Endothelial cell of umbilical vein (primary cell): ENCODE data around the gene RUNX2. TPM values are rescaled to one million over a fixed set of nuclear protein-coding genes. Genes with fewer than 3 reads are reported as not detected.

Experiments used
- BruUV-seq: library from RNA; stranded (reverse); fragments of 400-500 nt; replicated peaks from 2 replicates; lab custom pipeline; 2021; lab: Mats Ljungman, UMichigan
- CTCF ChIA-PET: fragments of 300-600, 350-600 bp; sonication (Branson Sonifier 250); formaldehyde crosslinking; loops from one replicate; lab custom pipeline; 2021; ENCODE audit warnings: antibody characterized with exemption, inconsistent platforms; lab: Charles Lee
- POLR2A ChIA-PET: fragments of 300-600, 350-600 bp; sonication (Branson Sonifier 250); formaldehyde crosslinking; loops from one replicate; lab custom pipeline; 2021; ENCODE audit warnings: antibody characterized with exemption, inconsistent platforms; lab: Charles Lee
- DNase-seq: peaks from one replicate; pipeline ENCODE4 v3.0.0-alpha.2; 2011; ENCODE audit warnings: low read depth, low spot score
- FAIRE-seq: peaks from 2 replicates; lab custom pipeline; 2011; peaks lifted over from hg19 to GRCh38; lab: Jason Lieb, UNC
- H2AFZ ChIP-seq: 2 replicates; pipeline ENCODE4 v1.6.0; 2012; ENCODE audit warnings: low read depth, low read length, control low read depth, inconsistent platforms
- H3K27ac ChIP-seq: 2 replicates; pipeline ENCODE4 v1.5.1; 2011; ENCODE audit warnings: low read depth, mild to moderate bottlenecking, control low read depth, low read length, moderate library complexity; ENCODE audit not compliant: insufficient read depth
- H3K27me3 ChIP-seq, 2 experiments: 2 replicates each; pipeline versions ENCODE4 v1.6.0 to v1.6.1; 2011; ENCODE audit warnings: low read length in 2 of 2, mixed read lengths in 1 of 2; ENCODE audit not compliant: control insufficient read depth in 2 of 2, insufficient read depth in 2 of 2
- H3K36me3 ChIP-seq, 2 experiments: 2 replicates in 1 of 2; 3 replicates in 1 of 2; pipeline ENCODE4 v1.5.1; 2011; ENCODE audit warnings: low read length in 2 of 2, mild to moderate bottlenecking in 1 of 2, moderate library complexity in 1 of 2; ENCODE audit not compliant: control insufficient read depth in 2 of 2, insufficient read depth in 2 of 2; ENCODE audit errors: extremely low read depth in 1 of 2
- H3K4me1 ChIP-seq: 3 replicates; pipeline ENCODE4 v1.5.1; 2011; ENCODE audit warnings: mild to moderate bottlenecking, low read length; ENCODE audit not compliant: control insufficient read depth, insufficient read depth; ENCODE audit errors: extremely low read depth
- H3K4me2 ChIP-seq: 2 replicates; pipeline ENCODE4 v1.6.1; 2011; ENCODE audit warnings: low read length, control low read depth, mixed read lengths; ENCODE audit not compliant: insufficient read depth
- H3K4me3 ChIP-seq, 3 experiments: fragments of 200-600 bp in 1 of 3; sonication (generic), shearing (Covaris generic) in 1 of 3; replicated peaks in 1 of 3; 2 replicates each; pipeline ENCODE4 v1.5.1; 2011 to 2016; ENCODE audit warnings: control low read depth in 3 of 3, low read length in 3 of 3, mild to moderate bottlenecking in 2 of 3, inconsistent platforms in 1 of 3, low read depth in 1 of 3, moderate library complexity in 1 of 3; ENCODE audit not compliant: insufficient read depth in 1 of 3
- H3K79me2 ChIP-seq: 2 replicates; pipeline ENCODE4 v1.6.0; 2012; ENCODE audit warnings: low read length, inconsistent platforms; ENCODE audit not compliant: control insufficient read depth, insufficient read depth
- H3K9ac ChIP-seq: replicated peaks from 2 replicates; pipeline ENCODE3; 2011; ENCODE audit warnings: low read length, control low read depth; ENCODE audit not compliant: insufficient read depth; ENCODE audit errors: extremely low read depth
- H3K9me1 ChIP-seq: replicated peaks from 3 replicates; pipeline ENCODE4 v1.6.0; 2011; ENCODE audit warnings: mild to moderate bottlenecking, low read length; ENCODE audit not compliant: control insufficient read depth, insufficient read depth; ENCODE audit errors: extremely low read depth
- H3K9me3 ChIP-seq: replicated peaks from 2 replicates; pipeline ENCODE4 v1.5.1; 2012; ENCODE audit warnings: low read length, inconsistent platforms; ENCODE audit not compliant: control insufficient read depth, insufficient read depth
- H4K20me1 ChIP-seq: replicated peaks from 2 replicates; pipeline ENCODE3; 2011; ENCODE audit warnings: mild to moderate bottlenecking, low read length; ENCODE audit not compliant: control insufficient read depth, insufficient read depth; ENCODE audit errors: extremely low read depth
- CTCF ChIP-seq, 2 donors: IDR thresholded peaks; 1 replicate in 1 of 2; 2 replicates in 1 of 2; pipeline ENCODE4 v1.5.1; 2011; ENCODE audit warnings: low read length in 2 of 2, mild to moderate bottlenecking in 2 of 2, moderate library complexity in 2 of 2, control low read depth in 1 of 2, inconsistent platforms in 1 of 2, low read depth in 1 of 2; ENCODE audit not compliant: insufficient read depth in 1 of 2; ENCODE audit errors: extremely low read depth in 1 of 2
- EZH2 ChIP-seq: IDR thresholded peaks from 2 replicates; pipeline ENCODE4 v1.6.1; 2012; ENCODE audit warnings: borderline replicate concordance, low read depth, mild to moderate bottlenecking, moderate library complexity, low read length, inconsistent platforms; ENCODE audit not compliant: severe bottlenecking
- FOS ChIP-seq: IDR thresholded peaks from 2 replicates; pipeline ENCODE4 v1.6.1; 2011; ENCODE audit warnings: mild to moderate bottlenecking, low read length, moderate library complexity, borderline replicate concordance; ENCODE audit not compliant: insufficient read depth
- GATA2 ChIP-seq: IDR thresholded peaks from 2 replicates; pipeline ENCODE4 v1.7.0; 2011; ENCODE audit warnings: low read depth, mild to moderate bottlenecking, moderate library complexity, mixed read lengths, low read length; ENCODE audit not compliant: insufficient read length, insufficient read depth
- JUN ChIP-seq: IDR thresholded peaks from 2 replicates; pipeline ENCODE4 v1.6.1; 2011; ENCODE audit warnings: borderline replicate concordance, low read depth; ENCODE audit not compliant: insufficient read length, insufficient read depth
- MAX ChIP-seq: IDR thresholded peaks from 2 replicates; pipeline ENCODE4 v1.6.1; 2011; ENCODE audit not compliant: insufficient read depth, insufficient read length
- MYC ChIP-seq: IDR thresholded peaks from one replicate; pipeline ENCODE4 v1.6.1; 2011; ENCODE audit warnings: mild to moderate bottlenecking, low read depth, low read length
- POLR2A ChIP-seq: IDR thresholded peaks from 2 replicates; pipeline ENCODE4 v1.6.1; 2012; ENCODE audit warnings: low read depth, mild to moderate bottlenecking, control low read depth, low read length
- POLR2AphosphoS5 ChIP-seq: IDR thresholded peaks from 2 replicates; pipeline ENCODE4 v1.6.1; 2012; ENCODE audit warnings: low read depth, mild to moderate bottlenecking, control low read depth, low read length, moderate library complexity; ENCODE audit not compliant: insufficient read depth
- dilution Hi-C: fragments of 300-500 bp; cut with MboI; formaldehyde crosslinking; loops from one replicate; pipeline ENCODE4 v1.15.0; 2019; ENCODE audit warnings: low sequenced_read_pairs; ENCODE audit not compliant: extremely low pct_ligation_motif_present
- intact Hi-C: fragments of 100-400 bp; cut with micrococcal nuclease; formaldehyde crosslinking; loops from one replicate; pipeline ENCODE4 v1.10.0; 2022
- polyA plus RNA-seq, 4 experiments: library from polyadenylated mRNA; depleted of rRNA in 3 of 4; stranded (reverse) in 3 of 4; unstranded in 1 of 4; fragments of >200 nt; gene quantifications; 2 replicates each; pipeline versions ENCODE4 v1.2.1 to v1.2.3, GENCODE V29; 2011 to 2012; ENCODE audit warnings: missing spikeins in 1 of 4
- total RNA-seq: library from RNA; stranded (reverse); gene quantifications from 2 replicates; pipeline ENCODE4 v1.2.3, GENCODE V29; 2021

RUNX2 gene
- total and polyA plus RNA-seq, 2 donors (not counting 3 experiments of a cell fraction or from before 2014, with no cell fraction given): 0.06 TPM; not detected in 1

DNA sequence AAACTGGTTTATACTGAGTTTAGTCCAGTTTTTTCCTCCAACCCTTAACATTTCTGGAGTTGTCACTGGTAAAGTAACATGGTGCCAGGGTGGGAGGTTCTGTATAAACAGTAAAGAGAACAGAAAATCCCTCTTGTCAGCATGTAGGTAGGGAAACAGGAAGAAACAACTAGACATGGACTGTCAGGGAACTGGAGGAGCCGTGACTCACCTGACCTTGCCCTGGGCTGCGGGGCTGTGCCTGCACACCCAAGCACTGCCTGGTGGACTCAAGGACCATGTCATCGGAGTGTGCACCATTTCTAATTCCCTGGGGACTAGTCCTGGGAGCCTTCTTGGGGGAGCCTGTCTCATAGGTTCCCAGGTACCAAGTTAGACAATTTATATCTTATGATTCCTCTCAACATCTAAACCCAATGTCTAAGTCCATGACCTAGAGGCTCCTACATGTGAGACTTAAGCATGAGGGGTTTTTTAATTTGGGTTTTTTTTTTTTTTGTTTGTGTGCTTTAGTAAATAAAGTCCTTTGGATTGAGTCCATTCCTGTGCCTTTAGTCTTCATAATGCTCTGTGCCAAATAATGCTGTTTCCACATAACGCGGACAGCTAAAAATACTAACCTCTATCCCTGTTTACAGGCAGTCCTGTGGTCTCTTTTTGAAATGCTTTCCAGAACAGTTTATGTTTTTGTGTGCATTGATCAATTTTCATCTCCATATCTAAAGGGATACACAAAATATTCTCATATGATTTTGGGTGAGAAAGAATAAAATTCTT lies 186.5 kb downstream of the RUNX2 start:
- Histone ChIP-seq H3K4me1 (no peaks in the 10 kb centered on the region), H4K20me1 (no peaks in the 10 kb centered on the region), H3K4me2 (no peak overlapping the region), H2AFZ (no peak overlapping the region), H3K36me3 (no peaks in the 10 kb centered on the region), H3K79me2 (no peaks in the 10 kb centered on the region), H3K27ac (no peak overlapping the region), H3K9me1 (no peaks in the 10 kb centered on the region), H3K4me3 (no peak overlapping the region), H3K9me3 (no peaks in the 10 kb centered on the region), H3K27me3 (peaks cover 0 to 4% of the 10 kb centered on the region in 2 experiments), H3K9ac (no peak overlapping the region)
- FAIRE-seq (no peak), DNase-seq (no peak)
- no TSS peak for BruUV-seq
- ChIA-PET POLR2A (no interaction called here), CTCF (no interaction called here)
- no peak for TF ChIP-seq POLR2A
- TF ChIP-seq FOS: no peak
- TF ChIP-seq MYC: no peak
- no peak for TF ChIP-seq POLR2AphosphoS5
- TF ChIP-seq CTCF (IDR thresholded peaks at IDR 0.05; ENCODE audit: extremely low read depth in 1 of 2, insufficient read depth in 1 of 2, low read depth in 1 of 2, low read length in 2 of 2): no peak
- no peak for TF ChIP-seq GATA2
- TF ChIP-seq MAX: no peak
- no peak for TF ChIP-seq JUN
- no peak for TF ChIP-seq EZH2
- dilution Hi-C loops: no loop called here
- intact Hi-C loops: no loop called here
